Epidermal melanocyte (primary cell): ENCODE results near the gene ARMC12.
"Not testable (repeated sequence)": the region's sequence is repeated elsewhere in the genome, so short reads cannot be mapped to it uniquely, and the experiment has no call there.

Experiments
- DNase-seq: peaks from one replicate; pipeline ENCODE4 v3.0.0; 2011; ENCODE audit warnings: low spot score; ENCODE audit not compliant: insufficient read length

The ARMC12 gene

GRCh38 chr6:35736982-35737412 is at the start of gene ARMC12:
ARMC12 (plus strand) TSS chr6:35737032; CDS start chr6:35737109, 77 bp downstream.
- DNase-seq, result no peak

- no peak for DNase-seq
Measured at GRCh38 chr6:35687658-35688604, 48.9 kb upstream of the ARMC12 start.

- peak; percentile 78 for DNase-seq
Measured at GRCh38 chr6:35688605-35689322, 48.1 kb upstream of the ARMC12 start, which contains the start of gene FKBP5. FKBP5 (minus strand) TSS chr6:35688915; CDS start chr6:35642824, 46,091 bp downstream.

- not testable (repeated sequence) for DNase-seq
Measured at GRCh38 chr6:35690006-35690405, 46.8 kb upstream of the ARMC12 start.

GRCh38 chr6:35690484-35690883 is 46.3 kb upstream of the ARMC12 start:
- no peak for DNase-seq

- DNase-seq, result no peak
Measured at GRCh38 chr6:35691027-35691824, 45.6 kb upstream of the ARMC12 start.

GRCh38 chr6:35694462-35694861 is 42.4 kb upstream of the ARMC12 start:
- DNase-seq, result no peak

GRCh38 chr6:35698430-35698829 is 38.4 kb upstream of the ARMC12 start:
- not testable (repeated sequence) for DNase-seq

GRCh38 chr6:35698858-35699257 is 38.0 kb upstream of the ARMC12 start:
- DNase-seq, result no peak

- no peak for DNase-seq
Measured at GRCh38 chr6:35703554-35703953, 33.3 kb upstream of the ARMC12 start.

- DNase-seq, result no peak
Measured at GRCh38 chr6:35706468-35706867, 30.4 kb upstream of the ARMC12 start.

GRCh38 chr6:35707714-35708407 is 29.0 kb upstream of the ARMC12 start:
- DNase-seq, result no peak

GRCh38 chr6:35708585-35708984 is 28.2 kb upstream of the ARMC12 start:
- no peak for DNase-seq

- DNase-seq, result no peak
Measured at GRCh38 chr6:35710241-35710847, 26.5 kb upstream of the ARMC12 start.

- DNase-seq, result no peak
Measured at GRCh38 chr6:35711731-35712130, 25.1 kb upstream of the ARMC12 start.

- DNase-seq, result no peak
Measured at GRCh38 chr6:35713006-35713767, 23.6 kb upstream of the ARMC12 start.

GRCh38 chr6:35716798-35717197 is 20.0 kb upstream of the ARMC12 start:
- no peak for DNase-seq

GRCh38 chr6:35717449-35718374 is 19.1 kb upstream of the ARMC12 start:
- DNase-seq, result no peak

- no peak for DNase-seq
Measured at GRCh38 chr6:35718375-35718736, 18.5 kb upstream of the ARMC12 start.
